Embryonic facial prominence (tissue), 1 donor: ENCODE data around the gene MAST4.

ENCODE experiments used
- DNase-seq: peaks from one replicate; pipeline ENCODE4 v3.0.0-alpha.2; 2016; ENCODE audit errors: extremely low spot score

The MAST4 gene

GRCh38 chr5:66603881-66604280, 7.7 kb downstream of the MAST4 start:
- DNase-seq: no peak

DNA sequence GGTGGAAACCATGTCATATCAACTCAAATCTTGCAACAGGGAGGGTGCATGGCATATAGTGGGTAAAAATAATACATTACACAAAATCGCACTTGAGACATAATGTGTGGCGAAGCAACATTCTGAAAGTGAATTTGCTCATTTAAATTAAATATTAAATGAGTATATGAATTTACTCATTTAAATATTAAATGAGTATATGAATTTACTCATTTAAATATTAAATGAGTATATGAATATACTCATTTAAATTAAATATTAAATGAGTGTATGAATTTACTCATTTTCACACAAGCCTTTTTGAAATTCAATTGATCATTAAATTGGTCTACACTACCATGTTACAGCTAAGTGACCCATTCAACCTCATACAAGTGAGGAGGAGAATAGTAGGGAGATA, 10.5 kb downstream of the MAST4 start:
- no peak for DNase-seq

- no peak for DNase-seq
Observed at GRCh38 chr5:66608501-66608900, 12.3 kb downstream of the MAST4 start.

DNA sequence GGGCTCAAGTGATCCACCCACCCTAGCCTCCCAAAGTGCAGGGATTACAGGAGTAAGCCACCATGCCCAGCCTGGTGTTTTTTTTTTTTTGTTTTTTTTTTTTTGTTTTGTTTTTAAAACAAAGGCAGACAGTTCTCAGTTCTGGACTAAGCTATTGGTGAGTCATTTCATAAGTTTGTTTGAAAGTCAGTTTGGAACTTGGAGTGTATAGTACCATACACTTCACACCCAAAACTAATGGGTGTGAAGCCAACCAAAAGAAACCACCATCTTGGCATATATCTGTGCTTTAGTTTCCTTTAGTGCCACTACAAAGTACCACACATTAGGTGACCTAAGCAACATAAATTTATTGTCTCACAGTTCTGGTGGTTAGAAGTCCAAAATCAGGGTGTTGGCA, 13.4 kb downstream of the MAST4 start:
- DNase-seq: no peak

GRCh38 chr5:66612226-66612625, 16.0 kb downstream of the MAST4 start:
- no peak for DNase-seq

DNA sequence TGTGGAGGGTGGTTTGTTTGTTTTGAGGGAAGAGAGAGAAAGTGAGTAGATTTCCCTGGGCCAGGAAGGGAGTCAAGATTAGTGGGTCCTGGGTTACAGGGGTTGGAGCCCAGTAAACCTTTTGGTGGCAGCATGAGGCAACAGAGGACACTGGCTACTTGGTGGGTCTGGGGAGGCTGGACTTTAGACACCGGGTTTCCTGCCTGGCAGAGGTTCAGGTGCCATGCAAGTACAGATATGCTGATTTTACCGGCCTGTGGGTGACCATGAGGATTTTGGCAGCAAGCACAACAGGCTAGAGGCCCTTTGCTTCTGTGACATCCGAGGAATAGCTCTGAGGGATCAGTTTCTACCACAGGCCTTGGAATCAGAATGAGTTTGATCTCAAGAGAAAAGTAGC, 18.9 kb downstream of the MAST4 start:
- DNase-seq: no peak

GRCh38 chr5:66615894-66616293, 19.7 kb downstream of the MAST4 start:
- no peak for DNase-seq

DNA sequence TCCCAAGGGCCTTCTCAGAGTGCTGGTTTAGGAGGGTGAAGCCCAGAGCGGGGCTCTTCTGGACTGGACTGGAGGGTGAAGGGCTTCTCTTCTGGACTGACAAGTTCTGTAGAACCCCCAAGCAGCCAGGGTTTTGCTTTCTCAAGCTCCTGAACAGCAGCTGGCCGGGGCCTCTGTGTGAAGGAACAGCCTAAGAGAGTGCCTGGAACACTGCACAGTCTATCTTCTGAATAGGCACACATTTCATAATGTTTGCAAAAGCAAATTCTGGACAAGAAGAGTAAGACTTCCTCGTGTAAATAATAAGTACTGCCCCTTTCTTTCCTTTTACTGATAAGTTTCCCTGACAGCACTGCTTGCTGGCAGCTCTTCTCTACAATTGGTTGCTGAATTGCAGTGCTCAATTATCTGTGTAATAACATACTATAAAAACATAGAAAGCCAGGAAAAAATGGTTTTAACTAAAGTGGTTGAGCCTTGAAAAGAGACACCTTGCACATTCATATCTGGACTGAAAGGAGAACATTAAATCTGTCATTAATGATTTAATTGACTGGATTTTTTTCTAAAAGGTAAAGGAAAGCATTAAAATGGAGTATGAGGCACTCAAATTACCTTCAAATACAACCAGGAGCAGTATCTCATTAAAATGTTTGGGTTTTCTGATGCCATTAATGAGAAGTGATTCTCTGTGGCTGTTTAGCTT, 20.5 kb downstream of the MAST4 start:
- DNase-seq: no peak

DNA sequence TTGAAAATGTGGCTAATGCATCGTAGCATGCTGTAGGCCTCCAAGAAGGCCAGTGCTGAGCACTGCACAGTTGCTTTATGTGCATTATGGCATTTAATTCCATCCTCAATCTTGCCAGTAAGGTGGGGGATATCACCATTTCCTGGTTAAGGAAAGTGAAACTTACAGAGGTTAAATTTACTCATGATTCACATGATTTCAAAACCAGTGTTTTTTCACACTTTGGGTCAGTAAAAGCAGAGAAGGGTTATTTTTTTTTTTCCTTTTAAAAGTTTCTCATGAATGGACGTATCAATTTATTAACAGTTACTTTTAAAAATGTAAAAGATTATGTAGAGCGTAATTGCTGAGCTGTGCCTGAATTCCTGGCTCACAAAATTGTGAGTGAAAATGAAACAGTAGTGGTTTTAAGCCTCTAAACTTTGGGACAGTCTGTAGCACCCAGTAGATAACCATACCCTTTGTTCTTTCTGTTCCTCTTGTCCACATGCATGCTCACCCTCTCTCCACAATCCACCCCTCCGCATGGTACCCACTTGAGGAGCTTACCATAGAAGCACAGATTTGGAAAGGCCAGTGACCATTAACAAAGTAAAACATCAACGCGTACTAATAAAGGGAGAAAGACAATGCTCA, 21.2 kb downstream of the MAST4 start:
- no peak for DNase-seq

DNA sequence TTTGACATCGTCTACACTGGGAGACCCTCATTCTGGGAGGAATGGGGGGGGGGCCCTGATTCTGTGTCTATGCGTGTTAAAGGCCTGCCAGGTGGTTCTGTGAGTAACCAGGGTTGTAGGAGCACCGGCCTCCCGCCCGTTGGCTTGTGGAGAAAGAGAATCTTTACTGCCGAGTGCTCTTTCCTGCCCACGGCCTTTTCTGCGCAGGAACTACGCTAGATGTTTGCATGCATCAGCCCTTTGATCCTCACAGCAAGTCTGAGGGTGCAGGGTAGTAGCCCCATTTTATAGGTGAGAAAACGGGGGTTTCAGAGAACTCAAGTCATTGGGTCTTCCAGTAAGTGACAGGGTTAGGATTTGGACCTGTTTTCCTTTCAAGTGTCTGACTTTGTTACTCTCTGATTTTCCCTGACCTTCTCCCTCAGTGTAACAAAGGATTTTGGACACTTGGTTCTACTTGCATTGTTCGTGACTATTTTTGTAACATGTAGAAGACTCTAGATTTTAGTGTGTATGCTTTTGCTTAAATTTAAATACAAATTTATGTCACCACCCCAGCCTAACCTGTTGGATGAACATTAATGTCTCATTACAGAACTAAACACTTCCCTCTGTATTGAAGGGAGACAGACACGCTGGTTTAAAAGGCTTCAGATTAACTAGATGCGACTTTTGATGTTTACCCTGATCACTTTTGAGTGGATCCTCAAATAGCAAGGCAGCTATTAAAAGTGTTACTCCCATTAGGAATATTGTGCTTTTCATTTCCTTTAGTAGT, 22.0 kb downstream of the MAST4 start:
- no peak for DNase-seq

DNA sequence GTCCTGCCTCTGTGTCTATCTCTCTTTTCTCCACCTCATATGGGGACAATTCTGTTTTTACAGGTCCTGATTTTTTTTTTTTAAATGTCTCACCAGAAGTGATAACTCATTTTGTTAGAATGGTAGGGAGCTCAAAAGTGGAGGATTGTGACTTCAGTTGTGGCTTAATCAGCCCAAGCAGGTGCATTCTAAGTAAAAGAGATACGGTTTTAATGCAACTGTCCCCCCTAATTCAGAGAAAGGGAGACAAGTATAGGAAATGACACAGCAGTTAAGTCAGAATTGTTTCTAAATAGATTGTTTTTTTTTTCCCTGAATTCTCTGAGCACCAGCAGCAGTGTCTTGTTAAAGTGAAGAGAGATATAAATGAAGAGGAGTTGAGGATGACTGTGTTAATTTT, 24.5 kb downstream of the MAST4 start:
- no peak for DNase-seq

DNA sequence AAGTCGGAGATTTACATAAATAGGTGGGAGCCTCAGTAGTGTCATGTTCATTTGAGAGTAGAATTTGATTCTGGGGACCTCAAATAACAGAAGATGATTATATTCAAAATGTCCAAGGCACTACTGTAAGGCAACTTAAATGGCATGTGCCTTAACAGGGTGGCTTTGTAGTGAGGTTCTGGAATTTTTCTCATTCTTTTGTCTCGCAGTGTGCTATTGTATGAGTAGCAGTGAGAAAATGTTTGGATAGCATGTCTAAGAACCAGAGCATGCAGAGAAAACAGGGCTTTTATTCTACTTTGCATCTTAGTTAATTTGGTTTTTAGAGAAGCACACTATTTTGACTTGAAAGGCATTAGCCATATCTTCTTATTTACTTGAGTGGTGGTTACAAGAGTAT, 25.0 kb downstream of the MAST4 start:
- no peak for DNase-seq

DNA sequence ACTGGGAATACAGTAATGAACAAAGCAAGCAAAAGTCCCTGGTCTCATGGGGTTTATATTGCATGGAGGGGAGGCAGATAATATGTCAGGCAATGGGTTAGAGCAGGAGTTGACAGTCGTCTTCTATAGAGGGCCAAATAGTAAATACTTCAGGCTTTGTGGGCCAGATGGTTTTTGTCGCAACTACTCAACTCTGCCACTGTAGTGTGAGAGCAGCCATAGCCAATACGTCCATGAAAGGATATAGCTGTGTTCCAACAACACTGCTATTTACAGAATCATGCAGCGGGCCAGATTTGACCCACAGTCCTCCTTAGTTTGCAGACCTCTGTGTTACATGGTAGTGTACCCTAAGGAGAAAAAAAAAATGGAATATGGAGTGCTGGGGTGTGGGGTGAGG, 25.5 kb downstream of the MAST4 start:
- DNase-seq: no peak

- no peak for DNase-seq
Observed at GRCh38 chr5:66628561-66628960, 32.4 kb downstream of the MAST4 start.

DNA sequence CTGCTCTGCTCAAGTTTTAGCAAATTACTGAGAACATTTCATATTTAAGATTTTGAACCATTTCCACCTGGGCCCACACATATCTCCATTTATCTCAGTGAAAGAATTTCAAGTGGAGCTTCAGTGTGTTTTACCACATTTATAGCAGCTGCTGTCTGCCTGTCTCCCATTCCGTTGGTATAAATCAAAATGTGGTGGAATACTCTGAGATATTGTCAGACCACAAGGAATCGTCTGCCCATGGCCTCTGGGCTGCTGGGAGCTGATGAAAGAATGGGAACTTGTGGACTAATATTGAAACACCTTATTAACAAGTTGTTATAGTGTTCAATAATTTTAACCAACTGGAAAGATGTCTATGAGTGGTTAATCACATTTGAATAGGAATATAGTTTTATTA, 33.3 kb downstream of the MAST4 start:
- no peak for DNase-seq

GRCh38 chr5:66633754-66634153, 37.6 kb downstream of the MAST4 start:
- no peak for DNase-seq

- no peak for DNase-seq
Observed at GRCh38 chr5:66634601-66635000, 38.4 kb downstream of the MAST4 start.

DNA sequence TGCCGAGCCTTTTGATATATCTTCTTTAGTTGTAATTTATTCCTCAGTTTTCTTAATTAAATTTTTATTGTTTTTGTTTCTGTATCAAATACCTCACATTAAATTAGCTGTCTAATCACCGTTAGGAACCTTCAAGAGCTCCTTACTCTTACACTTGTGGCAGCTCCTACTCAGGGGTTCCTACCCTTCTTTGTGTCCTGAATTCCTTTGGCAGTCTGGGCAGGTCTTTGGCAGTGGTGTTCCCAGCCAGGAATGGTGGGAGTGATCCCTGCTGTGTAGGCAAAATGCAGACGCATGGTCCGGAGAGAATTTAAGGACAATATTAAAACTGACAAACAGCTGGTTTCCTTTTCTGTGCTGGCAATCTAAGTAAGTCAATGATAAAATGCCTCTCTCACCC, 41.8 kb downstream of the MAST4 start:
- no peak for DNase-seq

- no peak for DNase-seq
Observed at GRCh38 chr5:66639037-66639436, 42.8 kb downstream of the MAST4 start.

- no peak for DNase-seq
Observed at GRCh38 chr5:66642538-66642937, 46.3 kb downstream of the MAST4 start.

DNA sequence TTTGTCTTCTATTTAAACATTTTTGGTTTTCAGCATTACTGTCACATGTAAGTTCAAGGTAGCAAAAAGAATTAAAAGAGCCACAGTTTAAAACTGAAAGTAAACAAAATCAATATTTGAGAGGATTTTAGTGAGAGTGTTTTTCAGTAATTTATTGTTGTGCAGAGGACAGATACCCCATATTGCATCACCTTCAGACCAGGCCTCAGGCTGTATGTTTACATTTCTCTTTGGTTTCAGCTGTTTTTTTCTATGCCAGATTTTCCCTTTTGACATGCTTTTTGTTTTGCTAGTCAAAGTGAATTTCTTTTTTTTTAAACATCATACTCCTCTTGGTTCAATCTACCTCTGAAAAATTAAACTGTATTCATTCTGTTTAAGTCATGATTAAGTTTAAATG, 47.2 kb downstream of the MAST4 start:
- DNase-seq: no peak

DNA sequence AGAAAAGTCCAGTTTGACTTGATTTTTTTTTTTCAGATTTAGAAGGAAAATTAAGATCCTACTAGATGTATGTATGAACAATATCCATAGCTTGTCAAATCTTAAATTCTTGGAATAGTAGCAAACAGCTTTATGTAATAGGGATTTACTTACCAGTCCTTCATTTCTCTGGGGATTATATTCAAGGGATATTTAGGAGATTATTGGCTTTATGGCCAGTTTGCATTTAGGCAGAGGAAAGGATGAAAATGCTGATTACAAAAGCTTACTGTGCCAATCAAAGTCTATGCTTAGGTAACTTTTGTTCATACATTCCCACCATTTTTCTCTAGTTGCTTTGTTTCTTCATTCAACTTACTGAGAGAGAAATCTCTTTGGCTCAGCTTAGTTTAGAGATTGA, 47.9 kb downstream of the MAST4 start:
- DNase-seq: no peak

DNA sequence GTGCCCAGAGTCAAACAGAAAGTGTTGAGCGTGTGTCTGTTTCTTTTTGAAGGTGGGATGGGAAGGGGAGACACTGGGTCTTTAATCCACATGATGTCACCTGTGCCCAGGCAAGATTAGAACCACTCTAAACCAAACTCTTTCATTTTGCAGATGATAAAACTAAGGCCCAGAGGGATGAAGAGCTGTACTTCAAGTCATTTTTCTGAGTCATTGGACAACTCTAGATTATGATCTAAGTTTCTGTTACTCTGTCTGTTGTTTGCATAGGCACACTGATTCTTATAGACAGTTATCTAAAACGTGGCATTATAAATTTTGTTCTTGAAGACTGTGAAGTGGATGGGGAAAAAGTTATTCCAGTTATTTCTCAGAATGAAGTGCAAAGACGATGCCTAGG, 48.8 kb downstream of the MAST4 start:
- no peak for DNase-seq
